DND-41 (cell line): Measurements from ENCODE around the gene CTSW.

Source experiments
- CTCF ChIP-seq: IDR thresholded peaks from 2 replicates; pipeline ENCODE4 v1.5.1; 2012; ENCODE audit warnings: borderline replicate concordance, low read length, moderate library complexity, mild to moderate bottlenecking; ENCODE audit not compliant: poor library complexity, severe bottlenecking; ENCODE audit errors: extremely low read depth
- EZH2 ChIP-seq: IDR thresholded peaks from 3 replicates; pipeline ENCODE4 v1.6.1; 2012; ENCODE audit warnings: borderline replicate concordance, low read depth, mild to moderate bottlenecking, moderate library complexity, low read length, inconsistent platforms; ENCODE audit not compliant: severe bottlenecking

- no peak for TF ChIP-seq CTCF
- no peak for TF ChIP-seq EZH2
These were observed 13.2 kb downstream of the CTSW start for GRCh38 chr11:65892661-65893317.
